ENCODE measurements around the gene CDHR5. TPM values are rescaled to one million over a fixed set of nuclear protein-coding genes. Genes with fewer than 3 reads are reported as not detected.

The CDHR5 gene
- total RNA-seq, 3 donors from 2014 or later (not counting 1 experiment from before 2014, with no cell fraction given): not detected

DNA sequence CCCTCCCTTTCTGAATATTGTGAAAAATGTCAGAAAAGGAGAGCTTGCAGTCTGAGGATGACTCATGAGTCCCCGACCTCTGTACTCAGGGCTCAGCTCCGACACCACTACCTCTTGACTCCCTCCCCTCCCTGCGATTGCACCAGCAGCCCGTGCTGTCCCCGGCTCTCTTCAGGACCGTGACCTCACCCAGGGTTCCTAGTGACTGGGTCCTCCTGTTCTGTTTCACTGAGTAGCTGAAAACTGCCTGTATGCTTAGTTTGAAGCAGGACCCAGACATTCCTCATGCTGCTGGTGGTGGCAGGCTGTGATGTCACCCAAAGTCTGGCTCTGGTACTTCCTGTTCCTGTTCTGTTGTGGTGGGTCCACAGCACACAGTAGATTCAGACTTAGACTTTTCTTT, 36.8 kb downstream of the CDHR5 start:
- Mint-ChIP-seq H3K27ac (peak overlapping the region; percentile 86 to 89), H3K9me3 (no peaks in the 10 kb centered on the region), H3K27me3 (ENCODE audit: low read depth in 2 of 2) (no peaks in the 10 kb centered on the region), H3K4me1 (peaks cover 16 to 29% of the 10 kb centered on the region in 2 donors), H3K36me3 (peaks cover 8% of the 10 kb centered on the region), H3K4me3 (peak overlapping the region; percentile 47)
- Histone ChIP-seq H3K9me3 (ENCODE audit: control insufficient read depth, insufficient read depth, low read length) (no peaks in the 10 kb centered on the region), H3K27me3 (ENCODE audit: control insufficient read depth, insufficient read depth, low read length) (no peaks in the 10 kb centered on the region), H3K4me1 (ENCODE audit: control insufficient read depth, insufficient read depth, low read length) (peaks cover 14% of the 10 kb centered on the region), H3K27ac (ENCODE audit: low read length) (peak overlapping the region; percentile 56), H3K36me3 (ENCODE audit: control insufficient read depth, insufficient read depth, low read length) (peaks cover 55% of the 10 kb centered on the region), H3K4me3 (ENCODE audit: low read length) (no peak overlapping the region)
- WGBS (ENCODE audit: insufficient coverage): 80% methylated on average over 6 of the region's 6 CpGs
- DNase-seq: peak in 1 of 2 donors; percentile 87
- peak; percentile 83 to 90 (median 83) for ATAC-seq
- intact Hi-C loops (cut with micrococcal nuclease): no loop called here
- TF ChIP-seq, protein P1, sequence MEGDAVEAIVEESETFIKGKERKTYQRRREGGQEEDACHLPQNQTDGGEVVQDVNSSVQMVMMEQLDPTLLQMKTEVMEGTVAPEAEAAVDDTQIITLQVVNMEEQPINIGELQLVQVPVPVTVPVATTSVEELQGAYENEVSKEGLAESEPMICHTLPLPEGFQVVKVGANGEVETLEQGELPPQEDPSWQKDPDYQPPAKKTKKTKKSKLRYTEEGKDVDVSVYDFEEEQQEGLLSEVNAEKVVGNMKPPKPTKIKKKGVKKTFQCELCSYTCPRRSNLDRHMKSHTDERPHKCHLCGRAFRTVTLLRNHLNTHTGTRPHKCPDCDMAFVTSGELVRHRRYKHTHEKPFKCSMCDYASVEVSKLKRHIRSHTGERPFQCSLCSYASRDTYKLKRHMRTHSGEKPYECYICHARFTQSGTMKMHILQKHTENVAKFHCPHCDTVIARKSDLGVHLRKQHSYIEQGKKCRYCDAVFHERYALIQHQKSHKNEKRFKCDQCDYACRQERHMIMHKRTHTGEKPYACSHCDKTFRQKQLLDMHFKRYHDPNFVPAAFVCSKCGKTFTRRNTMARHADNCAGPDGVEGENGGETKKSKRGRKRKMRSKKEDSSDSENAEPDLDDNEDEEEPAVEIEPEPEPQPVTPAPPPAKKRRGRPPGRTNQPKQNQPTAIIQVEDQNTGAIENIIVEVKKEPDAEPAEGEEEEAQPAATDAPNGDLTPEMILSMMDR (IDR thresholded peaks at IDR 0.05): no peak

DNA sequence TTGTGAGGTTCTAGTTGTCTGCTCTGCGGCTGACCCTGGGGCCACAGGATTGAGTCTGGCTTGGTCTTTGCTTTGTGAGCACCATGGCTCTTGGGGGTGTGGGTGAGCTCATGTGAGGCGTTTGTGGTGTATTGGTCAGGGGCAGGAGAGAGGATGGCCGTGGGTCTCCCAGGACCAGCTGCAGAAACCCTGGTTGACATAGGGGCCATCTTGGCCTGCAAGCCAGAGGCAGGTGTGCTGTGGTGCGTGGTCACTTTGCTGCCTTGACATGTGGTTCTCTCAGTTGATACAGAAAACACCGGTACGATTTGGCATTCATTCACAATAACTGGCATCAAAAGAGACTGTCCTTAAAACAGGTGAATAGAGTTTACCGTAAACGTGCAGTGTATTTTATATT, 37.2 kb downstream of the CDHR5 start:
- H3K36me3 Mint-ChIP-seq: peaks cover 8% of the 10 kb centered on the region
- TF ChIP-seq, protein P1 (IDR thresholded peaks at IDR 0.05): no peak
- H3K27me3 Mint-ChIP-seq (ENCODE audit: low read depth in 2 of 2): no peaks in the 10 kb centered on the region
- Histone ChIP-seq H3K9me3 (ENCODE audit: control insufficient read depth, insufficient read depth, low read length) (no peaks in the 10 kb centered on the region), H3K36me3 (ENCODE audit: control insufficient read depth, insufficient read depth, low read length) (peaks cover 53% of the 10 kb centered on the region), H3K27ac (ENCODE audit: low read length) (peak overlapping the region; percentile 56), H3K4me1 (ENCODE audit: control insufficient read depth, insufficient read depth, low read length) (peaks cover 14% of the 10 kb centered on the region), H3K27me3 (ENCODE audit: control insufficient read depth, insufficient read depth, low read length) (no peaks in the 10 kb centered on the region), H3K4me3 (ENCODE audit: low read length) (no peak overlapping the region)
- peaks cover 16 to 29% of the 10 kb centered on the region in 2 donors for H3K4me1 Mint-ChIP-seq
- H3K9me3 Mint-ChIP-seq: no peaks in the 10 kb centered on the region
- peak overlapping the region; percentile 86 to 89 for H3K27ac Mint-ChIP-seq
- peak in 1 of 3 donors; percentile 4 for ATAC-seq
- WGBS (ENCODE audit: insufficient coverage): 73% methylated on average over 7 of the region's 8 CpGs
- intact Hi-C loops (cut with micrococcal nuclease): no loop called here
- H3K4me3 Mint-ChIP-seq: no peak overlapping the region
- DNase-seq: no peak

DNA sequence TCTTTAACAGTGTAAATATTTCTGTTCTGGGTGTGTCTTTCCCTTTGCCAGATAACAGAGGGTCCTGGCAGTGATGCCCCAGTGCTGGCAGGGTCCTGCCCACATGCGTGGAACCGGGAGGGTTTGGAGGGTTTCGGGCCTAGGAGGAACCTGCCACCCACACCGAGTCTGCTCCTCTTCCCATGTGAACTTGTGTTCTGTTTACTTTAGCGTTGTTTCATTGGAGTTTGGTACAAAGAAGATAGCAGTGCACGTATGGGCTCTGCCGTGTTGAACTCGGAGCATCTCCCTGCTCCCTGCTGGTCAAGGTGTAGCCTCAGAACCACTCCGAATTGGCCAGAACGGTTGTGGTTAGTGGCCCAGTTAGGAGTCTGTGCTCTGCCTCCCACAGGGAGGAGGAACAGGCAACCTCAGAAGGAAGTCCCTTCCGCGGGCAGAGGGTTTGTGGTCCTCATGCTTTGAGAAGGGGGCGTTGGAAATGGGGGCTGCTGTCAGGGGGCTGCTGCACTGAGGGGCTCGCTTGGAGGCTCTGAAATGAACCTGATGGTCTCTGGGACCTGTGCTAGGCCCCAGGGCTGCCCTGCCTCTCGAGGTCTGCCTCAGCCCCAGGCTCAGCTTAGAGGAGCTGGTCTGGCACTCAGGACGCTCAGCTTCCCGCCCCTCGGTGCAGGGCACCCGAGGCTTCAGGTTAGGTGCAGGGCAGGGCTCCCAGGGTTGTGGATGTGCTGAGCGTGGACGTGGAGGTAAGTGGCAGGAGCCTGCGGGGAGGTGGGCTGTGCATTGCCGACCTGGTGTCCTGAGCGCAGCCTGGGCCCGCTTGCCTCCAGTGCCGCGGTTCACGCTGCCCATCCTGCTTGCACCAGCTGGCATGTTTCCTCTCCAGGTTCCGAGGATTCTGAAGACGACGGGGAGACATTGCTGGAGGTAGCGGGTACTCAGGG, 38.1 kb downstream of the CDHR5 start:
- peaks cover 8% of the 10 kb centered on the region for H3K36me3 Mint-ChIP-seq

More for the DNA sequence above, 38.1 kb downstream of the CDHR5 start:
- Histone ChIP-seq H3K4me3 (ENCODE audit: low read length) (no peak overlapping the region), H3K36me3 (ENCODE audit: control insufficient read depth, insufficient read depth, low read length) (peaks cover 51% of the 10 kb centered on the region), H3K9me3 (ENCODE audit: control insufficient read depth, insufficient read depth, low read length) (no peaks in the 10 kb centered on the region), H3K27ac (ENCODE audit: low read length) (no peak overlapping the region), H3K4me1 (ENCODE audit: control insufficient read depth, insufficient read depth, low read length) (peaks cover 14% of the 10 kb centered on the region), H3K27me3 (ENCODE audit: control insufficient read depth, insufficient read depth, low read length) (no peaks in the 10 kb centered on the region)
- DNase-seq: no peak
- peaks cover 20 to 33% of the 10 kb centered on the region in 2 donors for H3K4me1 Mint-ChIP-seq
- no peak overlapping the region for H3K4me3 Mint-ChIP-seq
- no peak for ATAC-seq
- peak overlapping the region in 1 of 2 donors; percentile 86 for H3K27ac Mint-ChIP-seq
- no peaks in the 10 kb centered on the region for H3K9me3 Mint-ChIP-seq
- intact Hi-C loops (cut with micrococcal nuclease): no loop called here
- no peaks in the 10 kb centered on the region for H3K27me3 Mint-ChIP-seq (ENCODE audit: low read depth in 2 of 2)
- TF ChIP-seq, protein P1 (IDR thresholded peaks at IDR 0.05): no peak
- WGBS (ENCODE audit: insufficient coverage): 93% methylated on average over 32 of the region's 32 CpGs

All from natural killer cell (primary cell).